HG02970 (cell line): ENCODE data around the gene ITSN1.

Source experiments
- ATAC-seq: cut with Tn5 transposase; IDR thresholded peaks from one replicate; pipeline ENCODE4 v1.9.1; 2021; ENCODE audit warnings: mild to moderate bottlenecking, moderate library complexity, moderate number of reproducible peaks; ENCODE audit not compliant: unreplicated experiment, low FRiP score

Gene ITSN1

GRCh38 chr21:33828083-33828482, 185.8 kb downstream of the ITSN1 start:
- ATAC-seq: no peak

- ATAC-seq: no peak
Observed at GRCh38 chr21:33828577-33828976, 186.3 kb downstream of the ITSN1 start.

- no peak for ATAC-seq
Observed at GRCh38 chr21:33829844-33830243, 187.5 kb downstream of the ITSN1 start.

GRCh38 chr21:33831962-33832659, 189.8 kb downstream of the ITSN1 start:
- no peak for ATAC-seq

GRCh38 chr21:33834801-33835500, 192.7 kb downstream of the ITSN1 start:
- no peak for ATAC-seq

GRCh38 chr21:33835920-33836319, 193.6 kb downstream of the ITSN1 start:
- ATAC-seq: no peak

GRCh38 chr21:33836408-33836807, 194.1 kb downstream of the ITSN1 start:
- no peak for ATAC-seq

GRCh38 chr21:33839167-33839716, 196.9 kb downstream of the ITSN1 start:
- ATAC-seq: no peak

- ATAC-seq: no peak
Observed at GRCh38 chr21:33839806-33840205, 197.5 kb downstream of the ITSN1 start.

GRCh38 chr21:33840771-33841170, 198.5 kb downstream of the ITSN1 start:
- ATAC-seq: no peak

GRCh38 chr21:33841561-33841960, 199.3 kb downstream of the ITSN1 start:
- no peak for ATAC-seq

GRCh38 chr21:33843216-33843615, 200.9 kb downstream of the ITSN1 start:
- no peak for ATAC-seq

- no peak for ATAC-seq
Observed at GRCh38 chr21:33844104-33844889, 202.0 kb downstream of the ITSN1 start.

- ATAC-seq: no peak
Observed at GRCh38 chr21:33844890-33845205, 202.5 kb downstream of the ITSN1 start.

GRCh38 chr21:33846141-33846540, 203.8 kb downstream of the ITSN1 start:
- no peak for ATAC-seq

GRCh38 chr21:33847588-33848248, 205.4 kb downstream of the ITSN1 start:
- no peak for ATAC-seq

GRCh38 chr21:33848249-33848953, 206.1 kb downstream of the ITSN1 start:
- no peak for ATAC-seq

GRCh38 chr21:33849834-33850233, 207.5 kb downstream of the ITSN1 start:
- no peak for ATAC-seq

GRCh38 chr21:33850401-33850800, 208.1 kb downstream of the ITSN1 start:
- ATAC-seq: no peak

- no peak for ATAC-seq
Observed at GRCh38 chr21:33850985-33851384, 208.7 kb downstream of the ITSN1 start.
